22Rv1 (cell line): ENCODE data around the gene RGS4.

Source experiments
- CTCF ChIP-seq: fragments of 450-650 bp; IDR thresholded peaks from 2 replicates; pipeline ENCODE4 v1.5.1; 2017; ENCODE audit warnings: mild to moderate bottlenecking
- ZFX ChIP-seq: fragments of 450-650 bp; IDR thresholded peaks from 2 replicates; pipeline ENCODE4 v1.6.1; 2017; ENCODE audit warnings: antibody characterized with exemption, borderline replicate concordance

GRCh38 chr1:163036671-163037070 is 32.5 kb upstream of the RGS4 start:
- TF ChIP-seq CTCF (no peak), ZFX (no peak)
